ENCODE measurements around the gene YBX3. TPM values are rescaled to one million over a fixed set of nuclear protein-coding genes. Genes with fewer than 3 reads are reported as not detected.

Gene YBX3
- total RNA-seq, 4 donors from 2014 or later = 283 to 649 (median 523) TPM

GRCh38 chr12:10741845-10742244, 18.7 kb upstream of the YBX3 start:
- H3K36me3 ChIP-seq = no peaks in the 10 kb centered on the region
- H3K9me3 ChIP-seq = no peaks in the 10 kb centered on the region
- no peak overlapping the region for H3K4me3 ChIP-seq
- ATAC-seq = no peak
- H3K27ac ChIP-seq = no peak overlapping the region
- no peak for TF ChIP-seq EP300 (IDR thresholded peaks at IDR 0.05)
- no peak for TF ChIP-seq POLR2A (IDR thresholded peaks at IDR 0.05)
- no peak for TF ChIP-seq POLR2AphosphoS5 (IDR thresholded peaks at IDR 0.05)
- H3K27me3 ChIP-seq = no peaks in the 10 kb centered on the region
- H3K4me1 ChIP-seq = no peaks in the 10 kb centered on the region

- Histone ChIP-seq H3K9me3 (no peaks in the 10 kb centered on the region), H3K4me1 (no peaks in the 10 kb centered on the region), H3K27me3 (no peaks in the 10 kb centered on the region), H3K4me3 (no peak overlapping the region), H3K27ac (no peak overlapping the region), H3K36me3 (no peaks in the 10 kb centered on the region)
- TF ChIP-seq POLR2AphosphoS5 (IDR thresholded peaks at IDR 0.05) (no peak), EP300 (IDR thresholded peaks at IDR 0.05) (no peak), POLR2A (IDR thresholded peaks at IDR 0.05) (no peak), CTCF (IDR thresholded peaks at IDR 0.05) (no peak)
- ATAC-seq = no peak
- 64 to 67% methylated on average over 1 of the region's 1 CpG for WGBS, 2 donors (ENCODE audit: low coverage in 1 of 2)
These were observed 17.1 kb upstream of the YBX3 start for GRCh38 chr12:10740182-10740581.

GRCh38 chr12:10739157-10740118, 16.3 kb upstream of the YBX3 start:
- Histone ChIP-seq H3K4me3 (no peak overlapping the region), H3K4me1 (no peaks in the 10 kb centered on the region), H3K36me3 (no peaks in the 10 kb centered on the region), H3K27ac (no peak overlapping the region), H3K9me3 (no peaks in the 10 kb centered on the region), H3K27me3 (no peaks in the 10 kb centered on the region)
- WGBS, 2 donors (ENCODE audit: low coverage in 1 of 2) = 77 to 80% methylated on average over 7 of the region's 8 CpGs
- TF ChIP-seq POLR2A (IDR thresholded peaks at IDR 0.05) = no peak
- no peak for TF ChIP-seq EP300 (IDR thresholded peaks at IDR 0.05)
- ATAC-seq = no peak

- 63 to 78% methylated on average over 1 of the region's 1 CpG for WGBS, 2 donors (ENCODE audit: low coverage in 1 of 2)
- no peak overlapping the region for H3K27ac ChIP-seq
- TF ChIP-seq CTCF (IDR thresholded peaks at IDR 0.05) (no peak), POLR2AphosphoS5 (IDR thresholded peaks at IDR 0.05) (no peak)
- no peak for ATAC-seq
- H3K4me1 ChIP-seq = no peaks in the 10 kb centered on the region
- H3K9me3 ChIP-seq = no peaks in the 10 kb centered on the region
- no peaks in the 10 kb centered on the region for H3K36me3 ChIP-seq
- H3K27me3 ChIP-seq = peaks cover 6% of the 10 kb centered on the region
- H3K4me3 ChIP-seq = no peak overlapping the region
These were observed 14.1 kb upstream of the YBX3 start for GRCh38 chr12:10737249-10737648.

GRCh38 chr12:10736463-10736862, 13.3 kb upstream of the YBX3 start:
- Histone ChIP-seq H3K9me3 (no peaks in the 10 kb centered on the region), H3K36me3 (no peaks in the 10 kb centered on the region), H3K27me3 (peaks cover 6% of the 10 kb centered on the region), H3K4me1 (no peaks in the 10 kb centered on the region), H3K4me3 (no peak overlapping the region), H3K27ac (no peak overlapping the region)
- WGBS, 2 donors (ENCODE audit: low coverage in 1 of 2) = 42 to 50% methylated on average over 1 of the region's 1 CpG
- no peak for ATAC-seq
- no peak for TF ChIP-seq POLR2A (IDR thresholded peaks at IDR 0.05)
- no peak for TF ChIP-seq CTCF (IDR thresholded peaks at IDR 0.05)
- no peak for TF ChIP-seq POLR2AphosphoS5 (IDR thresholded peaks at IDR 0.05)

GRCh38 chr12:10735428-10735827, 12.3 kb upstream of the YBX3 start:
- Histone ChIP-seq H3K36me3 (no peaks in the 10 kb centered on the region), H3K4me3 (no peak overlapping the region), H3K27ac (no peak overlapping the region), H3K27me3 (peaks cover 6% of the 10 kb centered on the region), H3K9me3 (no peaks in the 10 kb centered on the region), H3K4me1 (no peaks in the 10 kb centered on the region)
- TF ChIP-seq POLR2AphosphoS5 (IDR thresholded peaks at IDR 0.05) = no peak
- TF ChIP-seq CTCF (IDR thresholded peaks at IDR 0.05) = no peak
- no peak for TF ChIP-seq EP300 (IDR thresholded peaks at IDR 0.05)
- no peak for TF ChIP-seq POLR2A (IDR thresholded peaks at IDR 0.05)
- no peak for ATAC-seq

Measured in gastroesophageal sphincter (tissue), 4 donors.